Cardiac fibroblast (primary cell): ENCODE measurements around the gene ERN1.
"Not testable (repeated sequence)": the region's sequence is repeated elsewhere in the genome, so short reads cannot be mapped to it uniquely, and the experiment has no call there.

Source experiments
- DNase-seq, 2 donors: peaks; one replicate each; pipeline versions ENCODE4 v3.0.0 to v3.0.0-alpha.2; 2010; ENCODE audit warnings: low read depth in 2 of 2
- H3K4me3 ChIP-seq, 2 donors: replicated peaks in 1 of 2; 1 replicate in 1 of 2; 2 replicates in 1 of 2; pipeline ENCODE4 v1.5.1; 2011; ENCODE audit warnings: low read depth in 2 of 2, low read length in 2 of 2, mild to moderate bottlenecking in 2 of 2, moderate library complexity in 1 of 2
- CTCF ChIP-seq: IDR thresholded peaks from one replicate; pipeline ENCODE4 v1.5.1; 2011; ENCODE audit warnings: low read depth, mild to moderate bottlenecking, low read length, inconsistent platforms

The ERN1 gene

DNA sequence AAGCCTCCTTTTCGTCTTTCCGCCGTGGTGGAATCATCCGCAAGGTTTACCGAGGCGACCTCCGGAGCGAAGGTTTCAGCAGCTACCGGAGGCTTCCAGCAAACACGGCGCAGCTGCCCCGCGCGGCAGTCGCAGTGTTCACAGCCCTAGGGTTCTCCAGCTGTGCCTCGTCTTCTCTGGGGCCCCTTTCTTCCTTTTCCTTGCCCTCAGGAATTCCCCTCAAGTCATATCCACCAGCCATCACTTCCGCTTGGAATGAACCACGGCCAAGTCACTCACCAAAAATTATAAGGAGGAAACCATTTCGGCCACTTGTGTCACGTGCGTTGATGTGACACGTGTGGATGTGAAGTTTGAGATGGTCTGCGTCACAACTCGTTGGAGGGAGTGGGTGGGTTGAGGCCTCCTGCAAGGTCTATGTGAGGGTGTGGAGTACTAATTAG is 636 bp upstream of the ERN1 start:
- peak overlapping the region; percentile 40 to 51 for H3K4me3 ChIP-seq
- TF ChIP-seq CTCF = peak; percentile 2
- peak; percentile 76 to 87 for DNase-seq

DNA sequence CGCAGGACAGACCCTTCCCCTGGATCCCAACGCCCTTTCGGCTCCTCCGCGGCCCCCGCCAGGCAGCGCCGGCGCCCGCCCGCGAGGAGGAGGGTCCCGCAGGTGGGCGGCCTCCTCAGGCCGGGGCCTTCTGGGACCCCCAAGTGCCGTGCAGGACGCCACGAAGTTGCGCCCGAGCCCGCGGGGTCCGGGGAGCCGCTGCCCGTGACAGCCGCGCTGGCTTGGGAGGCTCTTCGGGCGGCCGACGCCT is 504 bp downstream of the ERN1 start:
- no peak for DNase-seq
- no peak for TF ChIP-seq CTCF
- H3K4me3 ChIP-seq = peak overlapping the region; percentile 63 to 68

DNA sequence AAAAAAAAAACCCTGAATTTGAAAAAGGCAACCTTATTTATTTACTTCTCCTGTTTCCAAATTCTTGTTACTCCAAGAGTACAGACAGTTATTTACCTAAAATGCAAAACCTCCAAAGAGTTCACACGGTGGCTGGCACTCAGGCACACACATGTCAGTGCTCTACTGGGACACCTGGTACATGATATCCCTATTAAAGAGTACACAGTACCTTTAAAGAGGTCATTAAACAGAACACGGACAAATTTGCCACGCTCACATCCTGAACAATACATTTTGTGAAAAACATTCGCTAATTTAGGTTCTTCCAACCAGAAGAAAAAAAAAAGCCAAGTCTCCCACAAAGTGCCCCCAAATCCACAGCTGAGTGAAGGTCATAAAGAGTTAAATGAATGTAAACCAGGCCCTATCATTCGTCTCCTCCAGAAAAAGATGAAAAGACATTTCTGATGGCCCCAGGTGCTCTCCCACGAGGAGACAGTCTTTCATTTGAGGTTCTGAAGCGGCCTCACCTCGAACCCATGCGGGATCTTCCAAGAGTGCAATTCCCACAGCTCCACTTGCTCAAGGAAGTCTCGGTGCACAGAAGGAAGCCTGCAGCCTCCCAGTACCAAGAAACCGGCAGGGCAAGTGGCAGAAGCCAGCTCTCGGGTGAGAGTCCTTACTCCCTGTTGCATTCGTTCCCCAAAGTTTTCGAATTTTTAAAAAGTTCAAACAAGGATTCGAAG is 993 bp downstream of the ERN1 start:
- TF ChIP-seq CTCF = no peak
- H3K4me3 ChIP-seq = peak overlapping the region; percentile 63 to 68
- peak; percentile 49 to 53 for DNase-seq

DNA sequence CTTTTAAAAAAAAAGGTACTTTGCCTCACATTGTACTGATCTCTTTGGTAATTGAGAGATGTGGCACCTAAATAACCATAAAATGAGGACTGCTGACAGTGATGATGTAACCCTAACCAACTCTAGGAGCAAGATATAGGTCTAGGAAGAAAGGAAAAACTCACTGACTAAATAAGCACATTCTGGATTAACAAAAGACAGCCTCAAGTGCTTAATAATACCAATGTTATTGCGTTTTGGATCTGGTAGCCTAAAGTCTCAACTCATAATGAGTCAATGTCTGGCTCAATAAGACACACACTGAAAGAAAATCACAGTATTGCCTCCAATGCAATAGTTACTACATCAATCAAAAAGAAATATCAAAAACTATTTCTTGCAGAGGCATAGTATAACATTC is 3.0 kb downstream of the ERN1 start:
- DNase-seq = peak in 1 of 2 donors; percentile 72
- no peak for TF ChIP-seq CTCF
- H3K4me3 ChIP-seq = no peak overlapping the region

- no peak for TF ChIP-seq CTCF
- H3K4me3 ChIP-seq = no peak overlapping the region
These were observed 4.0 kb downstream of the ERN1 start for GRCh38 chr17:64125937-64126336.

GRCh38 chr17:64124609-64125008 is 5.3 kb downstream of the ERN1 start:
- H3K4me3 ChIP-seq = no peak overlapping the region
- DNase-seq = no peak
- TF ChIP-seq CTCF = no peak

More at GRCh38 chr17:64125937-64126336, 4.0 kb downstream of the ERN1 start:
- DNase-seq = no peak

DNA sequence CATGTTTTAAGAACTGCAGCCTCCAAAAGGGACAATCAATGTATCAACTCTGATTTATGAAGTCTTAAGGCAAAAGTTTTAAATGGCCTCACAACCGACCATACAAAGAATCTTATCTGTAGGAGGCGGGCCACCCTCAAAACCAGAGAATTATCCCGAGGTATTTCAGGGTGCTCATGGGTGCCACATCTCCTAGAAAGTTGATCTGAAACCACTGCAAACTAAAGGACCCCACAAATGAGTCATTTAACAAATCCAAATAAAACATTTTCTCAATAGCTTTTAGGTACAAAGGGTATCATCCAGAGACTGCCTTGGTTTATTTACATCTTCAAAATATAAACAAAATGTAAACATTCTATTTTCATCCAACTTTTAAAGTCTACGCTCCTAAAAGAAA is 6.8 kb downstream of the ERN1 start:
- no peak overlapping the region for H3K4me3 ChIP-seq
- TF ChIP-seq CTCF = no peak
- DNase-seq = no peak

DNA sequence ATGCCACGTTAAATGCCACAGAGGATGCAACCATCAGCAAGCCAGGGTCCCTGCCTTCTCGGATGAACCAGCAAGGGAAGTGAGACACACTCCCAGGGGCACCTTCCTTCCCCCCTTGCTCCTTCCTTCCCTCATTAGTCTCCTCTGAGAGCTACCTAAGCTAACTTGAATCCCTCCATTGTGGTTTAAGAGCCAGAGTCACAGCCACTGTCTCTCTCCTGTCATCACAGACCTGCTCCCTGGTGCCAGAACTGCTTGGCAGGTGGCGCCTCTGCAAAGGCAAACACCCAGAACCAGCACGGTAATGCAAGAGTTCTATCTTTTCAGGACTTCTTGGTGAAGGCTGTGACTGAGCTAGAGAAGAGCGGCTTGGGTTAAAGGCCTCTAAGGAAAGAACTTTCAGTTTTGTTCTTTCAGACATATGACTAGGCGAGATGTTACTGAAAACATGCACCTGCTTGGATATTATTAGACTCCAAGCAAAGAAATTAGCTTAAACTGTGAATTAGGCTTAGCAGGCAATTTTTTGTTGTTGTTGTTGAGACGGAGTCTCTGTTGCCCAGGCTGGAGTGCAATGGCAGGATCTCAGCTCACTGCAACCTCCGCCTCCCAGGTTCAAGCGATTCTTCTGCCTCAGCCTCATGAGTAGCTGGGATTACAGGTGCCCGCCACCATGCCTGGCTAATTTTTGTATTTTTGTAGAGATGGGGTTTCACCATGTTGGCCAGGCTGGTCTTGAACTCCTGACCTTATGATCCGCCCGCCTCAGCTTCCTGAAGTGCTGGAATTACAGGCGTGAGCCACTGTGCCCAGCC is 8.8 kb downstream of the ERN1 start:
- DNase-seq, H3K4me3 ChIP-seq: not testable (repeated sequence)
